Hematopoietic multipotent progenitor cell treated with erythropoietin and hydrocortisone succinate and interleukin-3 and kit ligand, for 4 days (in vitro differentiated cells): ENCODE results near the gene PRDM2.

Source experiments
- DNase-seq: peaks from one replicate; pipeline ENCODE4 v3.0.0-alpha.2; 2015

PRDM2 gene

DNA sequence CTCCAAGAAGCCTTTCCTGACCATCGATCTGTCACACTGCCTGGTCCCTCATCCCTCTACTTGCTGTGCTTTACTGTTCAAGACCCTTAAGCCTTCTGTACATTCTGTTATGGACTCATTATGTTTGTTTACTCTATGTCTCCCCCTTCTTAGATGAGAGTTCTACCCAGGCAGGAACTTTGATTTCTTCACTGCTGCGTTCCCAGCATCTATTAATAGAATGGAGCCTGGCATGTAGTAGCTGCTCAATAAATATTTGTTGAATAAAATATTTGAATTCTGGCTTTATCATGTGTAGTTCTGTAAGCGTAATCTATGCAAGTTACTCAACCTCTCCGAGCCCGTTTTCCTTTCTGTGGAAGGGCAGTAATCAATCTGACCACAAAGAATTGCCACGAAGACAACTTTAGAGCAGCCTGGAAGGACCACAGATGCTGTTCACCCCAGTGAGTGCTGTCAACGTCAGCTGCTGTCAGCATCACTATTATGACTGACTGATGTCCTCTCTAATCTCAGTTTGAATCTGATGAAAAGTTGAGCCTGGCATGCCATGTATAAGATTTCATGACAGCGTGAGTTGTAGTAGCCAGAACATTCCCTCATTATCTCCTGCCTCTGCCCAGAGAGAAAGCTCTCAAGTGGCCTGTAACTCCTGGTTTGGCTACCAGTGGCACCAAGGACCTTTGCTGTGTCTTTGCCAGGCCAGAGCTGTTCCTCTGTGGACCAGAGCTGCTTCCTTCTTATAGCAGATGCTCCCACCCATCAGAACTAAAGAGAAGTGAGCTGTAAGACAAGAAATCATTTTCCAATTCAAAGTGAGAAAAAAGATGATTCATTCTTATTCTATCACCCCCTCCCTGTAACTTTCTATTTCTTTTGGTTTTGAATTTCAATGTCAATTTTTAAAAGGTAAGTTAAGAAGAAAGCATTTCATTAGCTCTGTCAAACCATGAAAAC, 94.5 kb downstream of the PRDM2 start:
- no peak for DNase-seq

DNA sequence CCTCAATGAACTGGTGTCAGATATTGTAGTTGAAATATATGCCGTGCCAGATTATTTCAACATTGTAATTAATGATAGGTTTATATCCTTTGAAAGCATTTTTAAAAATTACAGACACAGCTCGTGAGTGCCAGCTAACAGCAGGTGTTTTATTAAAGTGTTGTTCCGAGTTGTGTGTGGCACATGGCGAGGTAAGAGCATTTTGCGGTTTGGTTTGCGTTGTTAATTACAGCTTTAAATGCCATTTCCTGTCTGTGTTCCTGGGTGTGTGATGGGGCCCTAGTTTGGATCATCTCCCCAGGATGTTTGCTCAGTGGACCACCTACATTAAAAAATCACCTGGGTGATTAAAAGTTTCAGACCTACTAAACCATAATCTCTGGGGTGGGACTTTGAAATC, 97.4 kb downstream of the PRDM2 start:
- DNase-seq = no peak

DNA sequence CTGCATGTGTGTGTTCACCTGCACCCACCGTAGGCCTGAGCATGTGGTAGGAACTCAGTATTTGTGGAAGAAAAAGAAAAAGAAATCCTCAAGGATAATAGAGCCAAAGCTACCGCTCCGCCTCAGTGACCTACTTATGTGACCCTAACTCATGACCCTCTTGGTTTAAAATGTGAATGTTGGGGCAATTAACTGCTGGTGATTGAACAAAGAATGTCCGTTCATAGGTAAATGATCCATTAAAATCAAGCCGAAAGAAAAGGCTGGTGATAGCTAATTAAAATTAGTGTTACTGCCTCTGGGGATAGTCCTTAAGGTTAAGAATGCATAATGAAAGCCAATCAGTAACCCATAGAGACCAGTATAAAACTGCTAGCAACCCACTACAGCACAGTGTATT, 98.1 kb downstream of the PRDM2 start:
- no peak for DNase-seq

DNA sequence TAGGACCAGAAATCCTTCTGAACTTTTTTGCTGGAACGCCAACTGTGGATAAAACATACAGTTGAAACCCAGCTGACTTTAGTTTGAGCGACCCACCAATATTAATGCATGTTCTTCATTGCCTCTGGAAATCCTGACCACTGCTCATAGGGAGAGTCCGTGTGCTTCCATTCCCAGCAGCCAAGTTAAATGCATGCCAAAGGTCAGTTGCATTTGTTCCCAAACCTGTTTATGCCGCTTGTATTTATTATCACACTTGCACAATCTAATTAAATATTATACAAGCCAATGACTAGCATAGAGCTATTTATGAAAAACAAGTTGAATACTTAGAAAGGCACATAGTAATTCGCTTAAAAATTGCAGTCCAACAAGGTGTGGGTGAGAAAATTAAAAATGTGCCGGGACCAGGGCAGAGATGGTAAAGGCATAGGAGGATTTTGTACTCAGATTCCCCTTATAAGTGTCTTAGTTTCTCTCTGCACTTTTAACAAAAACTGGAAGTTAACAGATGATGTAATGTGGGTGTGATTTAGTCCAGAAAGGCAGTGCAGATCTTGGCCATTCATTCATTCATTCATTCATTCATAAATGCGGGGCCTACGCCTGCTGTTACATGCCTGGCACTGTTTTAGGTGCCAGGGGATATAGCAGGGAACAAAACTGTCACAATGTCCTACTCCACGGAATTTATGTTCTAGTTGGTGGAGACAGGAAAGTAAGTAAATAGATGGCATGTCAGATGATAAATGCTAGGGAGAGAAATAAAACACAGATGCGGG, 99.7 kb downstream of the PRDM2 start:
- no peak for DNase-seq

DNA sequence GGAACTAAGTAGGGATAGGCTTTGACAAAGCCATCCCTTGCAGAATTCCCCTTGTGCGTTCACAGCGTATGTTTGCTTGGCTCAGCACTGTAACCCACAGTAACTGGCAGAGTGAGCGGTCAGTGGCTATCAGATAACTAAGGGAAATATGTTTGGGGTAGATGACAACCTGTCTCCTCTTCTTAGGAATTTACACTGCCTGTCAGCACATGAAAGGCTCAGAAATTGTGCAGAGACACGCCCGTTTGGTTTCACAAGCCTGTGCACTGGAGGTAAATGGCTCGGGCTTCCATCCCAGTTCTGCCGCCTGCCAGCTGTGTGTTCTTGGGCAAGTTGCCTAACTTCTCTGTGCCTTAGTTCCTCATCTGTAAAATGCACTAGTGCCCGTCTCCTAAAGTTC, 101.2 kb downstream of the PRDM2 start:
- DNase-seq = no peak

DNA sequence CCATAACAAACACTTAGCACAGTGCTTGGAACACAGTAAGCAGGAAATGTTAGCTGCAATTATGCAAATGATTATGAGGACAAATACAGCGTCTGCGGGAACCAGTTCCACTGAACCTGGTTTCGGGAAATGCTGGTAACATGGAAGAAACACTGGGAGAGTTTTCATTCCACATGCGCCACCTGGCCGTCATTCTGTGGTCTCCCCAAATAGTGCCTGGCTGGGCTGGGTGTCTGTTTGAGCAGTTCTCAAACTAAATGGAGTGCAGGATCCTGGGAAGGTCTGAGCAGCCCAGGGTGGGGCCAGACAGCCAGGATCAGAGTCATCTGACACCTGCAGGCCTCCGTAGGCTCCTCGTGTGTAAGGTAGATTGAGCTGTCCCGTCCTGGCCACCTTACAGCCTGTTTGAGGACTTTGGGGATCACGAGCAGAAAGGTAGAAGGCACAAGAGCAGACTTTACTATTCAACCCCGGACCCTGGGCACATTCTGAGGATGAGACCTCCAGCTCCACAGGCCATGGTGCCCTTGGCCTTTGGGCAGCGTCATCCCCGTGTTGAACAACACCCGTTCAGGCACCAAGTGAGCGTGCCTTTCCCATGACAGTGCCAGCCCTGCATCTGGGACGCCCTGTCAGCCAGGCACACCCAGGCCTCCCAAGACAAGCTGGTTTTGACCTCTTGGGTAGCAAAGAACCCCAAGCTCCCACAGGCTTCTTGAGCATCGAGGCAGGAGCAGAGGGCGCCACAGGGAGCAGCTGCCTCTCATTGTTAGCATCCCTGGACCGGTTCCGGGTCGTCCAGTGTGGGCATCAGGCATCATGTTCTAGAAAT, 101.9 kb downstream of the PRDM2 start:
- no peak for DNase-seq

DNA sequence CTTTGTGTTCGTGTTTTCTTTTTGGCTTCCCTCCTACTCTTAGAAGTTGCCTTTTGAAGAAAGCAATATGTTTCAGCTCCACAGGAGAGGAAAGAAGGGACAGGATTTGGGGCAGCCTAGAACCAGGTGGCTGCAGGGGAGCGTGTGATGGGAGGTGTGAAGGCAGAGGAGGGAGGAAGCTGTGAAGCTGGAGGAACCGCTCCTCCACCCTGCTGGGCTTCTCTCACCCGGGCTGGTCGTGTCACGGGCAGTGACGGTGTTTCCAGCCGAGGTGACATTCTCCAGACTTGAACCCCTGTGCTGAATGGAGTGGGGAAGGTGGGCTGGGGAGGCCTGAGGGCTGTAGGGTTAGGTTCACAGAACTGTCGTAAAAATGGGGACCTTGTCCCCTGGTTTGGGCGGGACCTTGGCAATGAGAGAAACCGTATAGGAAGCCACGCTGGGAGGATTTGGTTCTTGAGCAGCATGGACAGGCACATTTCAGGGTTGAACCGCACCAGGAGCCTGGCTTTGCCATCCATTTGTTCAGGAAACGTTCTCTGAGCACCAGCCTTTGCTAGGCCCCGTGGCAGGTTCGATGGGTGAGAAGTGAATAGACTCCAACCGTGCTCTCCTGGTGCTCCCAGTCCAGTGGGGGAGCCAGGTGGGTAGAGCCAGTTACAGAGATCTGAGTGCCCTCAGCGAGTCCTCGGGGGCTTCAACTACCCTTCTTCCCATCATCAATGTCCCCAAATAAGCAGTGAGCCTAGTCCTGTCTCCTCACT, 103.0 kb downstream of the PRDM2 start:
- DNase-seq = no peak

DNA sequence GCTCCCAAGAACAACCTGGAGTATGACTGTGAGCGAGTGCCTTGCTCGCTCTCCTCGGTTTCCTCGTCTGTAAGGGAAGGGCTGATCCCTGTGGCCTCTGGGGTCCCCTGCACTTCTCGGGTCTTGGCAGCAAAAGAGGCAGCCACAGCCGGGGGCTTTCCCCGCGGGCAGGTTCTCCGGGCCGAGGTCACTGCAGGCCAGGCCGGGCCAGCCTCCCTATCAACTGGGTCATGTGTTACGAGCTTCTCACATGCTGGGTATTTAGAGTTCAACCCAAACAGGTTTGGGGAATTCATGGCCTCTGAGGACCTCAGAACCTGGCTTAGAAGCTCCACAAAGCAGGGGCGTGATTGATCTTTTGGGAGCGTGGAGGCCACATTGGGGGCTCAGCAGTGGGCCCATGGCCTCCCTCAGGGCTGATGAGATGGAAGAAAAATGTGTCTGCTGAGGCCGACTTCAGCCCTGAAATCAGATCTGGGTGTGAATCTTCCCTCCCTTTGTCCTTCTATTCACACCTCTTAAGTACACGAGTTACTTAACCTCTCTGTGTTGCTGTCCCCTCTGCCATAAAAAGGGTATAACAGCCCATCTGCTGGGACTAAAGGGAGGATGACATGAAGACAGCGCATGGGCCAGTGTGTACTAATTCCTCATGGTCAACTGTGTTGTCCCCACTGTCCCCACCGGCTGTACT, 103.7 kb downstream of the PRDM2 start:
- DNase-seq = no peak

DNA sequence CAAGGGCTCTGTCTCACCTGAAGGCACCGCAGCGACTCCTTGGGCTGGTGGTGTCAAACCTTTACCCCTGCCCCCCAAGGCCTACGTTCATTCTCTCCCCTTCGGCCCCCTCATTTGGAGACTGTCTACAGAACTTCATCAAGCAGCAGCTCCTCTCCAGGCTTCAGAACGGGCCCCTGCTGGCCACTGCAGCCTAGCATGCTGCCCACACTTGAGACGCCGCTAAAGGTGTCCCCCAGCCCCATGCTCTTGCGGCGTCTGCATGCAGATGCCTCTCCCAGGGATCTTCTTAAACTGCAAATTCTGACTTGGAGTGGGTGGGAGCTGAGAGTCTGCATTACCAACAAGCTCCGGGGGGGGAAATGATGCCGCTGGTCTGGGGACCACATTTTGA, 104.2 kb downstream of the PRDM2 start:
- DNase-seq = no peak

DNA sequence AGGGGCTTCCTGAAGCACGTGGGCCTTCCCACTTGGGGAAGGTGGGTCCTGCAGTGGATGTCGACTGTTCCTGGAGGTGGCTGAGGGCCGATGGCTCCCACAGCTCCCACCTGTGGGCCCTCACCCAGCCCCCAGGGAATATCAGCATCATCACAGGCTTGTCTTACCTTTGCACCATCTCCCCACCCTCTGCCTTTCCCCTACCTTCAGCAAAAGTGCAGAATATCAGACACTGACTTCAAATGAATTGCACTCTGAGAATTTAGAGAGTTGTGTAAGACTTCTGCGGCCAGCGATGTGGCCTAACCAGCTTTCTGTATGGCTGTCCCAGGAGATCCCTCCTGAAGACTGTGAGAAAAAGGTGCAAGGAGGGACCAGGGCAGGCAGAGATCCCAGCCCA, 105.4 kb downstream of the PRDM2 start:
- DNase-seq = no peak

DNA sequence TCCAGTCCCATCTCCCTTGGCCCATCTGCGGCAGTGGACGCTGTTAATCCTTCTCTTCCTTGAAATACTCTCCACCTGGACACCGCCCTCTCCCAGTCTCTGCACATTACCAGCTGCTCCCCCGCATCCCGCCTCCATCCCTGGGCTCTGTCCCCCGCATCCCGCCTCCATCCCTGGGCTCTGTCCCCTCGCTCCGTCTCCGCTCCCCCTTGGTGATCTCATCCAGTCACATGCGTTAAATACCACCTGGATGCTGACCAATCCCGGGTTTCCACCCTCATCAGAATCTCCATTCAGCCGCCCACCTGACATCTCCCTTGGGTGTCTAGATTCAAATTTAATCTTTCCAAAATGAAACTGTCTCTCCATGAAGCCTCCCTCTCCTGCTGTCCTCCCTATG, 106.1 kb downstream of the PRDM2 start:
- DNase-seq = no peak

DNA sequence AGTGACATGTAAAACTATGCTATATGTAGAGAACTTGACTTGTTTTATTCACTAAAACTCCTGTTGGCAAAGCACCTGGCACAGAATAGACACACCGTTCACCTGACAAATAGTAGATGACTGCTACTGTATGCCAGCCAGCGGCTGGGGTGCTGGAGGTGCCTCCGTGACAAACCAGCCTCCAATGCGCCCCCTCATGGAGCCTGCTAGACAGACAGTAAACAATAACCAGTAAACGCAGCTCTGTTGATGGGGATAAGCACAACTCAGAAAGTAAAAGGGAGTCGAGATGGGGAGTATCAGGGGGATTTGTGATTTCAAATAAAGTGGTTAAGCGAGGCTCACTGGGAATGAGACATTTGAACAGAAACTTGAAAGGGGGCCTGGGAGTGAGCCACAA, 107.2 kb downstream of the PRDM2 start:
- peak; percentile 45 for DNase-seq

DNA sequence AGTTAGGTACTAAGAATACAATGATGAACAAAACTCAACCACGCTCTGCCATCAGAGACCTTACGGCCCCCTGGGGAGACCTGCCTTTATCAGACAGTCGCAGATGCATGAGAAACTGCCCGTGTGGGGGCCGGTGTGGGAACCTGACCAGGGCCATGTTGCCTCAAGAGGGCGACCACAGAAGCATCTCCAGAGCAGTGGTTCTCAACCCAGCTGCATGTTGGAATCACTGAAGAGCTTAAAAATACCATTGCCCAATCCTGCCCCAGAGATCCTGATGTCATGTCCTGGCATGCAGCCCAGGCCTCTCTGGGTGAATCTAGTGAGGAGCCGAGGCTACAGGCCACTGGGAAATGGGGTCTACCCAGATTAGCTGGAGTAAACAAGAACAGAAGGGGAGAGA, 108.7 kb downstream of the PRDM2 start:
- peak; percentile 67 for DNase-seq

DNA sequence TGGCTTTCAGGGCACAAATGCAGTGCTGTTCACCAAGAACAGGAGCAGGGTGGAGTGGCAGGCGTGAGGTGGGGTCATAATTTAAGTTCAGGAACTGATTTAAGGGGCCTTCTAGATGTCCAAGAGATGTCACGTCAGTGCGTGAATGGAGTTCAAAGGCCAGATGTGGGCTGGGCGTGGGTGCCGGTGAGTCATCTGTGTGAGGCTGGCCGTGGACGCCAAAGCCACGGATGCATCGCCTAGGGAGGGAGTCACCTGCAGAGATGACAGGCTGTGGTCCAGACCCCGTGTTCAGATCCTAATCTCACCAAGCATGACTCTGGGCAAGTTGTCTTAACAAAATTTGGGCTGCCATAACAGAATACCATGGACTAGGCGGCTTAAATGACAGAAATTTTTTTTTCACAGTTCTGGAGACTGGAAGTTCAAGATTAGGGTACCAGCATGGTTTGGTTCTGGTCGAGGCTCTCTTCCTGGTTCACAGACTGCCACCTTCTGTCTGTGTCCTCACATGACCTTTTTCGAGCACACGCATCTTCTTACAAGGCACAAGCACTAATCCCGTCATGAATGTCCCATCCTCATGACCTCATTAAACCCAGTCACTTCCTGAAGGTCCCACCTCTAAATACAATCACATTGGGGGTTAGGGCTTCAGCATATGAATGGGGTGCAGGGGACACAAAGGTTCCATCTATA, 109.6 kb downstream of the PRDM2 start:
- DNase-seq = peak; percentile 23

DNA sequence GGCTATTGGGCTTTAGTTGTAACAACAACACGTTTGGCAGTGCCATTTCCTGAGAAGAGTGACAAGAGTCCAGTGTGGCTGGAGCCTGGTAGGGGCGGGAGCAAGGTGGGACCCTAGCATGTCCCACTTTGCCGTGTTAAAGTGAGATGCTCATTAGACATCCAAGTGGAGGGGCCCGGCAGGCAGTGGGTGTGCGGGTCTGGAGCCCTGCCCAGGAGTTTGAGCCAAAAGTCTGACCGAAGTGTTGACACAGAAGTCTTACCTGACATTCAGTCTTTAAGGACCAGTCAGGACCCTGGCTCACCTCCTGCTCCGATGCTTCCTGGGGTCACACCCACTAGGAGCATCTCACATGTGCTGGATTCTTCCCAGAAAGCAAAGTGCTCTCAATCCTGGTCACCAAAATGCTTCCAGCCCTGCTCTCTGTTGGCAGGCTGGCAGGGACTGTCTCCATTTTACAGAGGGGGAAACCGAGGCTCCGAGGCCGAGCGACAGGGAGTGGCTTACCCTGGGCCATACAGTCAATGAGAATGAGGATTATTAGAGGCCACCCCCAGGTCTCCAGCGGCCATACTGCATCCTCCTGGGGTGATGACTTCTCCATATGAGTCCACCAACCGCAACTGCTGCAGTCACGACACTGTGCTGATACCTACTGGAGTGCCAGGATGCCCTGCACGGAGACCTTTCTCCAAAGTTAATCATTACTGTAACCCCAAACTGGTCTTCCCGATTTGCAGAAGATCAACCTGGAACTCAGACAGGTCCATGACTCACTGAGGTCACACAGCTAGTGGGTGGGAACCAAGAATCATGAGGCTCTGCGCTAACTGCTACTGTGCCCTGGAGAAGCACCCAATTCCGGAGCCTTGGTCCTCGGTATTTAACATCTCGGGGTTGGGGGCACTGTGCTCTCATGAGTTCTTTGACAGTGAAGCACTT, 112.7 kb downstream of the PRDM2 start:
- no peak for DNase-seq

DNA sequence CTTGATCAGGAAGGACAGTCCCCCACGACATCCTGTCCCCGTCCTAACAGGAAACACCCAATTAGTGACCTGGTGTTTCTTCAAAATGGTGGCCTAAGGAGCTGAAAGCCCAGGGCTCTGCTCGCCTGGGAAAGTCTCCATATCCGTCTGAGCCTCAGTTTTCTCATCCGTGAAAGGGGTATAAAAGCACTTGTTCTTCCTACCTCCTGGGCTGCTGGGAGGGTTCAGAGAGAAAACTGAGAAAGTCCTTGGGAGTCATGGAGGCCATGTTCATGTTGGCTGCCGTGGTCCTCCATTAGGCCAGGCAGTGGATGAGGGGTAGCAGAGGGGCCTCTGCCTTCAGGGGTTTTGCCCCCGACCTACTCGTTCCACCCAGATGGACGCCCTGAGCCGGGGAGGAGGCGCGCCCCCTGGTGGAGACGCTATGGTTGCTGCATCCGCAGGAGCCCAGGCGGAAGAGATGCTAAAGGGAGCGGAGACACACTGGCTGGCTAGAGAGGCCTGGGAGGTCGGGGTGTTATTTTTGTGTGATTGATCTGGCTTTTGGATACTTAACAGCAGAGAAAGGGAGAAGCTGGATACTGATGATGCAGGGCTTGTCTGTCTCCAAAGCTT, 113.5 kb downstream of the PRDM2 start:
- DNase-seq = peak; percentile 58

DNA sequence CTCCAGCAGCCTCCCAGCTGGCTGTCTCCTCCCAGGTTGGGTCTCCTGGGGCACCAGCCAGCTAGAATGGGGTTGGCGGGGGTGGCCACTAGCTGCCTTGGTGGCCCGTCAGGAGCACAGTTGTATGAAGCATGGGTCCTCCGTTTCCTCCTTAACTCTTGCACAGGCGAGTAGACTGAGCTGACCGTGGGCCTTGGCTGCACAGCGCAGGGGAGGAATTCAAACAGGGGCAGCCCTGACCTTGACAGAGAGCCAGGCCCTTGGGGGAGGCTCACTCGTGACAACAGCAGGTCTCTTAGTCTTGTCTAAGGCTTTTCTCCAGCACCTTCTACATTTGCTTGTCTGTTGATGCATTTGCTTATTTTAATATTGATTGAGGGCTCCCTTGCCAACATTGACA, 114.1 kb downstream of the PRDM2 start:
- DNase-seq = no peak

DNA sequence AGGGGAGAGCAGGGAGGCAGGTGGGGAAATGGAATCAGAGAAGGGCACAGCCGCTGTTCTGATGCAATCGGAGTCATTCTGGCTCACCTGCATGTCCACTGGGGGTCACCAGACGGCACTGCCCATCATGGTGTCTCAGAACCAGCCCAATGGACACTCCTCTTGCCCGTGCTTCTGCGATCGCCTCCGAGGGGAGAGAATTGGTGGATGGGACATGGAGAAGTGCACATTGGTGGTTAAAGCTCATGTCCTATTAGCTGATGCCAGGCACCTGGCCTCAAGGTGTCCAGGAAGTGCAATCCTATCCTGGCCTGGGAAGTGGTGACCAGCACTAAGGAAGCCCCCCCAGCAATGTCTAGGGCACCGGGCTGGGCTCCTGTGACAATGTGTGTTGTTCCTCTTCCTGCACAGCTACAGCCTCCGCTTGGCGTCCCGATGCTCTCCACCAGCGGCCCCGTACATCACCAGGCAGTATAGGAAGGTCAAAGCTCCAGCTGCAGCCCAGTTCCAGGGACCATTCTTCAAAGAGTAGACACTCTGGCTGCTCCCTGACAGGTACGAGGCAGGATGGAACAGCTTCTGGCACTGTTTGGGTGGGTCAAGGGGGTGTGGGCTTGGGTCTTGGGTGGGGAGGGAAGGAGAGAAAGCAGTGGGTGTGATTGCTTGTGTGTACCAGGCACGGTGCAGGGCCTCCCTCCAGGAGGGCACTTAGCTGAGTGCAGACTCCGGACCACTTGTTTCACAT, 116.2 kb downstream of the PRDM2 start:
- DNase-seq = no peak

DNA sequence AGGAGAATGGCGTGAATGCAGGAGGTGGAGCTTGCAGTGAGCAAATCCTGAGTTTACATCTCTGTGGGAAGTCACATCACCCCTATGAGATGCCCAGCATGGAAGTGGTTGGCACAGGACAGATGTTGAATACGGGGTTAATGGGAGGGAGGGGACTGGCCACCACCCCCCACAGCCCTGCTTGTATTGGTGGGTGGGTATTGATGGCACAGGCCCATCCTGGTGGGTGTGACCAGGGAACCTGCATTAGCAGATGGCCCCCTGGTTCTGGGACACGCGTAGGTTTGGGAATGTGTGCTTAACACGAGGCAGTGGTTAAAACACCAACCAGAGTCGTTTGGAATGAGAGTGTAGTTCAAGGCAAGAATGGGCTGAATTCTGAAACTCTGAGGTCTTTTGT, 117.9 kb downstream of the PRDM2 start:
- DNase-seq = no peak
